GM12801 (cell line): Measurements from ENCODE around the gene GALNT16.

ENCODE experiments used
- TF ChIP-seq, protein P1 (sequence below): IDR thresholded peaks from one replicate; pipeline ENCODE4 v1.5.1; 2011; ENCODE audit warnings: control low read depth; ENCODE audit not compliant: insufficient read length; ENCODE audit errors: extremely low read depth

Gene GALNT16

DNA sequence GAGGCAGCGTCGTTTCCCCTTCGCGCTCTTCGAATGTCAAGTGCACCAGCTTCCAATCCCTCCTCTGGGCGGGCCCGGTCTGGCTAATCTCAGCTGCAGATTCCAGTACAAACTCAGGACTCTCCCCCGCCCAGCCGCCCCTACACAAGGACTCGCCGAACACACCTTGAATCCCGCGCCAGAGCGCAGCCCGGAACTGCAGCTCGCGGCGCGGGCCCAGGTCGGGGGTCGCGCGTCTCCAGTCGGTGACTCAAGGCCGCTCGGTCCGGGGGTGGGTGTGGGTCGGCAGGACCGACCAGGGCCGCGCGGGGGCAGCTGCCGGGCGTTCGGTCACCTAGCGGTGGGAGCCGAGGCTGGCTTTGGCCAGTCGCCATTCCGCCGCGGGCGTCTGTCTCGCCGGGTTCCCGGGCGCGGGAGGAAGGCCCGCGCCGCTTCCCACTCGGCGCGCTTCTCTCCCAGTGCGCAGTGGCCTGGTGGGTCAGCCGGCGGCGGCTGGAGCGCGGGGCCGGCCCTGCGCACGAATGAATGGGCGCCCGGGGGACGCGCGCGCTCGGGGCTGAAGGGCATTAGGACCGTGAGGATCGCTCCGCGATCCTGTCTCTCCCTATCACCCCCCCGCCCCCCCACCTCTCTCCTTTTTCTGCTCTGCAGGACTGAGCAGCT lies at the start of gene GALNT16:
Gene GALNT16, plus strand, starts transcription at position 632 of the 663 bp plus-strand sequence. CDS start 133 bp downstream, outside the sequence.
- TF ChIP-seq, protein P1, sequence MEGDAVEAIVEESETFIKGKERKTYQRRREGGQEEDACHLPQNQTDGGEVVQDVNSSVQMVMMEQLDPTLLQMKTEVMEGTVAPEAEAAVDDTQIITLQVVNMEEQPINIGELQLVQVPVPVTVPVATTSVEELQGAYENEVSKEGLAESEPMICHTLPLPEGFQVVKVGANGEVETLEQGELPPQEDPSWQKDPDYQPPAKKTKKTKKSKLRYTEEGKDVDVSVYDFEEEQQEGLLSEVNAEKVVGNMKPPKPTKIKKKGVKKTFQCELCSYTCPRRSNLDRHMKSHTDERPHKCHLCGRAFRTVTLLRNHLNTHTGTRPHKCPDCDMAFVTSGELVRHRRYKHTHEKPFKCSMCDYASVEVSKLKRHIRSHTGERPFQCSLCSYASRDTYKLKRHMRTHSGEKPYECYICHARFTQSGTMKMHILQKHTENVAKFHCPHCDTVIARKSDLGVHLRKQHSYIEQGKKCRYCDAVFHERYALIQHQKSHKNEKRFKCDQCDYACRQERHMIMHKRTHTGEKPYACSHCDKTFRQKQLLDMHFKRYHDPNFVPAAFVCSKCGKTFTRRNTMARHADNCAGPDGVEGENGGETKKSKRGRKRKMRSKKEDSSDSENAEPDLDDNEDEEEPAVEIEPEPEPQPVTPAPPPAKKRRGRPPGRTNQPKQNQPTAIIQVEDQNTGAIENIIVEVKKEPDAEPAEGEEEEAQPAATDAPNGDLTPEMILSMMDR = no peak

DNA sequence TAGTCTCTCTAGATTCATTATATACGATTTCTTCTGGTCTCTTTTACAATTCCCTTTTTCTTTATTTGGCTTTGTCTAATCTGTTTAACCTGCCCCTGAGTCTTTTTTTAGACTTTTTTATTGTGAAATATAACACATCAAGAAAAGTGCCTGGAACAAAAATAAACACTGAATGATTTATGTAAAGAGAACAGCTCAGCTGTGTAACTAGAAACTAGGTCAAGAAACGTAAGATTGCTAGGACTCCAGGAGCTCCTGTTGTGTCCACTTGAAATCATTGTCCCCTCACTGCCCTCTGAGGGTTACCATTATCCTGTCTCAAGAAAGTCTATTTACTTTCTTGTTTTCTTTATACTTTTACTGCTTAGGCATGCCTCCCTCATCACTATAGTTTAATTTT lies 45.6 kb upstream of the GALNT16 start:
- TF ChIP-seq, protein P1 = no peak

DNA sequence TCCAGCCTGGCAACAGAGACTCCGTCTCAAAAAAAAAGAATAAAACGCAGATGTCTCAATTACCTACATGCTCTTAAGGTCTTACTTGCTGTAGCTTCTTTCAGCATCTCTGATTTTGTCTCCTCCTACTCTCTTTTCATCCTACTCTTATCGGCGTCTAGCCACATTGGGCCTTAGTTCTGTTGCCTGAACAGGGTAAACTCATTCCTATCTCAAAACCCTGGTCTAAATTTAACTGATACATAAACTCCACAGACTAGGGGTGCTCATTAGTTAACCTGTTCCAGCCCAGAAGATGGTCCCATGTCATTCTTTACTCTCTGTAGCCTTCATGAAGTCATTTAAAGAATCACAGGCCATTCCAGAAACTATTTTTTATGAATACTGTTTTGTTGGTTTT lies 35.0 kb upstream of the GALNT16 start:
- TF ChIP-seq, protein P1 = no peak

DNA sequence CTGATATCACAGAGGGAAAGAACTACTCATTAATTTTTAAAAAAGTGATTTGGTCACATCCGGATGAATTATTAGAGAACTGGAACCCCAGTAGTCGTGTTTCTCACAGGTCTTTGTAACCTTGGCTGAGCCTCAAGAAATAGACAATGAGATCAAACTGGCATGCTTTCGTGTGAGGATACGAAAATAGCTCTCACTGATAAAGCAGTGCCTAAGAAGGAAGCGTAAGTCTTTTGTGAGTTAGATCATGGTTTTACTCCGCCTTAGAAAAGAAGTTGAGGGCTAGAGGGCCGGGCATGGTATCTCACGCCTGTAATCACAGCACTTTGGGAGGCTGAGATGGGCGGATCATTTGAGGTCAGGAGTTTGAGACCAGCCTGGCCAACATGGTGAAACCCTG lies 33.8 kb upstream of the GALNT16 start:
- TF ChIP-seq, protein P1 = no peak

DNA sequence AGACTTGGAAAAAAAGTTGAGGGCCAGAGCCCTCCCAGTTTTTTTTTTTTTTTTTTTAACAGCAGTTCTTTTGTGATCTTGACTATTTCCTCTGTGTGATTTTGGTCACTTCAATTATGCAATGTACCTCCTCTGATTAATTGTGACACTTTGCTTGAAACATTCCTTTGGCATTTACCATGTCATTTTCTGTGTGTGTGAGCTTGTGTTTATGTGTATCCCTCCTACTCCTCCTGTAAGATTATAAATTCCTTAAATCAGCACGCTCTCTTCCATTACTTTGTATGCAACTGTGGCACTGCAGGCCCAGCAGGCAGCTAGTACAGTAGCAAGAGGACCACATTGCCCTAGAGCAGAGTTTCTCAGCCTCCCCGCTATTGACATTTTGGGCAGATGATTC lies 33.2 kb upstream of the GALNT16 start:
- TF ChIP-seq, protein P1 = no peak

DNA sequence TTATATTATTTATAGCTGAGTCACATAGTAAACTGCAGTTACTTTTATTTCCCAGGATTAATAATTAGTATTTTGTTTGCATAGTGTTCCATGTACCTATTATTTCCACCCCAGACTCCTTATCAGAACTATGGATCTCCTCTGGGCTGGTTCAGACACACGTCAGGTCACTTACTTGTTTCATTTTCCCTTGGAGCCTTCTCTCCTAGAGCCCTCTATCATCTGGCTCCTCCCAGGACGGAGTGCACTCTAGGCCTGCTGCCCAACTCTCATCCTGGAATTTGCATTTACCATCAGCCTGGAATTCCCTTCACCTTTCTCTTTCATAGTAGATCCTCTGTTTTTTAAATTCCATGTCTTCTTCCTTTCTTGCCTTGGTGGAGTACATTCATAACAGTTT lies 28.5 kb upstream of the GALNT16 start:
- TF ChIP-seq, protein P1 = no peak

DNA sequence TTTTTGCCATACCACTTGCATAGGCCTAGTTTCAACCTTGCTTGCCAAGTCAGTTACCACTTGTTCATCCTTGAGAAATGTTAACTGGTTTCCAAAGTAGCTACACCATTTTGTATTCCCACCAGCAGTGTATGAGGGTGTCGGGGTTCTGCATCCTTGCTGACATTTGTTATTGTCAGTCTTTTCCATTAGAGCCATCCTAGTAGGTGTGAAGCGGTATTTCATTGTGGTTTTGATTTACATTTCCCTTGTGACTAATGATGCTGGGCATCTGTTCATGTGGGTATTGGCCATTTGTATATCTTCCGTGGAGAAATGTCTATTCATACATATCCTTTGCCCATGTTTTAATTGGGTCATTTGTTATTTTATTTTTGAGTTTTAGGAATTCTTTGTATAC lies 27.6 kb upstream of the GALNT16 start:
- TF ChIP-seq, protein P1 = no peak

DNA sequence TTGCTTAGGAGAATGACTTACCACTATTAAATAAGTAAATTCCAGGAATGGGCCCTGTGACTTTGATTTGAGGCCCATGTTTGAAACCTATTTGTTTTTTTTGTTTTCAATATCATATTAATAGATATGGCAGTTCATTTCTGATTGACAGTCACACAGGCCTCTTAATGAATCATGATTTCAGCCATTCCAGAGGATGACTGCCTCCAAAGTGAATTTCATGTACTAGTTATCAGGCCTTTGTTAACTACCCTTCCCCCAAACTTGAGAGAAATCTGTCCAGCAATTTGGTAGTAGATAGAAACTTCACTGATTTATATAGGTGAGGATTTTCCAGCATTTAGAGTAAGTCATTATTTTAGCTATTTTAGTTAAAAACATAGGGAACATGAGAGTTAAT lies 25.9 kb upstream of the GALNT16 start:
- TF ChIP-seq, protein P1 = no peak
